ENCODE results near the gene ALG6.
"Not testable (repeated sequence)": the region's sequence is repeated elsewhere in the genome, so short reads cannot be mapped to it uniquely, and the experiment has no call there.

ALG6 gene

DNA sequence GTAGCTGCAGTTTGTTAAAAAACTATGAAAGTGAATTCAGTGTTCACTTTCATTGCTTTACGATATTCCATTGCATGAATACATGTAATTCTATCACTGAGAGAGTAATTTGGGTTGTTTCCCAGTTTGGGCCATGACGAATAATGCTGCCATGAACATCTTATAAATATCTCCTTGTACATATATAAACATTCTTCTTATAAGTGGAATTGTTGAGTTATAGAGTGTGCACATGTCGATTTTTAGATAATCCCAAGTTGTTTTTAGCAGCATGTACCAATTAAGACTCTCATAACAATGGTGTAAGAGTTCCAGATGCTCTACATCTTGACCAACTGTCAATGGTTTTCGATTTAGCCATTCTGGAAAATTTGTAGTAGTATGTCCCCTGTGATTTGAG, 40.9 kb downstream of the ALG6 start:
- Histone ChIP-seq H3K4me3 (replicated peaks; ENCODE audit: low read depth, low read length) (no peak overlapping the region), H3K36me3 (ENCODE audit: control insufficient read depth, insufficient read depth, low read length) (no peaks in the 10 kb centered on the region; the same call in 1 of the 2 replicates), H3K27me3 (replicated peaks; ENCODE audit: control insufficient read depth, insufficient read depth, low read length) (no peaks in the 10 kb centered on the region)
- TF ChIP-seq CTCF (IDR thresholded peaks at IDR 0.05; ENCODE audit: insufficient read depth, low read length, poor library complexity, severe bottlenecking): no peak
- no peak for DNase-seq (ENCODE audit: extremely low read depth, insufficient read length)

DNA sequence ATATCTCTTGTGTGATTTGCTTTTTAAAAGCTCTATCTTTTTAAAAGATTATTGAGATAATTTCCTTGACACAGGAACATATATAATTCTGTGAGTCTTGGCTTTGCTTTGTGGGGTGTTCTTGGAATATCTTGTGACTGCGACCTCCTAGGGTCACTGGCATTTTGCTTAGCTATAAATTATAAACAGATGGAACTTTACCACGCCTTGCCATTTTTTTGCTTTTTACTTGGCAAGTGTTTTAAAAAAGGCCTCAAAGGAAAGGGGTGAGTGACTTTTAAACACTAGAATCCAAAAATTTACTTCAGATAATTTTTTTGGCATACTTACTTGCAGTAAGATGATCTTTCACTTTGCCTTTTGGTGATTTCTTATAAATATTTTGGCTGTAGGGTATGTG, 43.6 kb downstream of the ALG6 start:
- Histone ChIP-seq H3K4me3 (replicated peaks; ENCODE audit: low read depth, low read length) (no peak overlapping the region), H3K36me3 (ENCODE audit: control insufficient read depth, insufficient read depth, low read length) (no peaks in the 10 kb centered on the region; the same call in 1 of the 2 replicates), H3K27me3 (replicated peaks; ENCODE audit: control insufficient read depth, insufficient read depth, low read length) (no peaks in the 10 kb centered on the region)
- no peak for DNase-seq (ENCODE audit: extremely low read depth, insufficient read length)
- no peak for TF ChIP-seq CTCF (IDR thresholded peaks at IDR 0.05; ENCODE audit: insufficient read depth, low read length, poor library complexity, severe bottlenecking)

DNA sequence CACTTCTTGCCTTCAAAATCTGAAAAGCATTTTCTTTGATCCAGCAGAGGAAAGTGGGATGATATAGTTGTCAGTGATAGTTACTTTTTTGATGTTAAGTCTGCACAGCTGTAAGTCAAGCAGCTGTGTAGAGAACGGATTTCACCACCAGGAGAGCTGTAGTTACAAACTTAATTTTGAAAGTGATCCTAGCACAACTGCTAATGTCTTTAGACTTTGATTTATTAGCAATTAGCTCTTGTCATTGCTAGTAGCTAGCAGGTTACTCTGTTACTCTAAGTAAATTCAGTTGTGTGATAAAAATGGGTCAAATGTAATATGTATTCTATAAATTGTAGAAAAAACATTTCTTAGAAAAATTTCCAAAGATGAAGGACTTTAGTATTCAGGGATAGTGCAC, 46.0 kb downstream of the ALG6 start:
- Histone ChIP-seq H3K4me3 (replicated peaks; ENCODE audit: low read depth, low read length) (no peak overlapping the region), H3K27me3 (replicated peaks; ENCODE audit: control insufficient read depth, insufficient read depth, low read length) (no peaks in the 10 kb centered on the region), H3K36me3 (ENCODE audit: control insufficient read depth, insufficient read depth, low read length) (no peaks in the 10 kb centered on the region; the same call in none of the 2 replicates)
- DNase-seq (ENCODE audit: extremely low read depth, insufficient read length): no peak
- TF ChIP-seq CTCF (IDR thresholded peaks at IDR 0.05; ENCODE audit: insufficient read depth, low read length, poor library complexity, severe bottlenecking): no peak

- DNase-seq (ENCODE audit: extremely low read depth, insufficient read length): no peak
- Histone ChIP-seq H3K4me3 (replicated peaks; ENCODE audit: low read depth, low read length) (no peak overlapping the region), H3K27me3 (replicated peaks; ENCODE audit: control insufficient read depth, insufficient read depth, low read length) (no peaks in the 10 kb centered on the region), H3K36me3 (ENCODE audit: control insufficient read depth, insufficient read depth, low read length) (no peaks in the 10 kb centered on the region; the same call in none of the 2 replicates)
- TF ChIP-seq CTCF (IDR thresholded peaks at IDR 0.05; ENCODE audit: insufficient read depth, low read length, poor library complexity, severe bottlenecking): no peak
Measured at GRCh38 chr1:63414691-63415365, 47.4 kb downstream of the ALG6 start.

DNA sequence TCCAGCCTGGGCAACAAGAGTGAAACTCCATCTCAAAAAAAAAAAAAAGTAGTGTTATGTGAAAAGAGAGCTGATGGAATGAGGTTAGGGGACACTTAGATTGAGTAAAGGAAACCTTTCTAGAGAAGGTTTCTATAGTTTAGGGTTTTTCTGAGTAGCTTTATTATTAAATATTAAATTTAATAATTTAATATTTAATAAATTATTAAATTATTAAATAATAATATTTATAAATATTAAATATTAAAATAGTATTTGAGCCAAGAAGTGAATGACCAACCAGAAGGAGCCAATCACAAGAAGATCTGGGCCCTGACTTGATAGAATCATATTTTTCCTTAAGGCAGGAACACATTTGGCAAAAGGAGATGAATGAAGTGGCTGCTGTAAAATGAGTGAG, 50.7 kb downstream of the ALG6 start:
- no peak for TF ChIP-seq CTCF (IDR thresholded peaks at IDR 0.05; ENCODE audit: insufficient read depth, low read length, poor library complexity, severe bottlenecking)
- DNase-seq (ENCODE audit: extremely low read depth, insufficient read length): no peak
- no peaks in the 10 kb centered on the region for H3K27me3 ChIP-seq (replicated peaks; ENCODE audit: control insufficient read depth, insufficient read depth, low read length)
- no peaks in the 10 kb centered on the region; the same call in none of the 2 replicates for H3K36me3 ChIP-seq (ENCODE audit: control insufficient read depth, insufficient read depth, low read length)
- no peak overlapping the region for H3K4me3 ChIP-seq (replicated peaks; ENCODE audit: low read depth, low read length)

- not testable (repeated sequence) for H3K27me3 ChIP-seq (replicated peaks; ENCODE audit: control insufficient read depth, insufficient read depth, low read length); H3K36me3 ChIP-seq (ENCODE audit: control insufficient read depth, insufficient read depth, low read length); H3K4me3 ChIP-seq (replicated peaks; ENCODE audit: low read depth, low read length); DNase-seq (ENCODE audit: extremely low read depth, insufficient read length)
Measured at GRCh38 chr1:63420746-63421145, 53.3 kb downstream of the ALG6 start.

Data from GM06990 (cell line).